SU-DHL-6 (cell line): ENCODE data around the gene EXOC6B.

ENCODE experiments used
- H2AFZ ChIP-seq: fragments of 200-600 bp; sonication (generic); 2 replicates; pipeline ENCODE4 v1.6.1; 2014; ENCODE audit warnings: low read depth, mild to moderate bottlenecking, moderate library complexity, mixed read lengths, antibody characterized with exemption, low read length; ENCODE audit not compliant: severe bottlenecking
- H3F3A ChIP-seq: fragments of 200-600 bp; shearing (Covaris generic); 2 replicates; pipeline ENCODE4 v1.6.0; 2016; ENCODE audit warnings: antibody characterized with exemption, mild to moderate bottlenecking; ENCODE audit not compliant: insufficient read depth
- H3K27ac ChIP-seq: fragments of 200-600 bp; sonication (generic); 2 replicates; pipeline ENCODE4 v1.5.1; 2016; ENCODE audit warnings: low read depth, mild to moderate bottlenecking, low read length, moderate library complexity, mixed read lengths
- H3K27me3 ChIP-seq: fragments of 200-600 bp; sonication (generic), shearing (Covaris generic); 2 replicates; pipeline ENCODE4 v1.6.0; 2014; ENCODE audit warnings: mild to moderate bottlenecking, low read length
- H3K36me3 ChIP-seq: fragments of 200-600 bp; sonication (generic); 2 replicates; pipeline ENCODE4 v1.6.1; 2014; ENCODE audit warnings: mild to moderate bottlenecking, low read length, mixed read lengths
- H3K4me2 ChIP-seq: fragments of 300-600, 200-600 bp; shearing (Covaris generic), sonication (generic); 2 replicates; pipeline ENCODE4 v1.6.0; 2014; ENCODE audit warnings: low read length, low read depth, mild to moderate bottlenecking; ENCODE audit not compliant: poor library complexity, severe bottlenecking
- H3K4me3 ChIP-seq: fragments of 200-600 bp; sonication (generic); 2 replicates; pipeline ENCODE4 v1.5.1; 2014; ENCODE audit warnings: antibody characterized with exemption, low read length, mild to moderate bottlenecking, mixed read lengths; ENCODE audit not compliant: insufficient read depth, poor library complexity, severe bottlenecking
- H3K79me2 ChIP-seq: fragments of 200-600 bp; sonication (generic); 2 replicates; pipeline ENCODE4 v1.6.1; 2014; ENCODE audit warnings: mild to moderate bottlenecking, low read length, moderate library complexity; ENCODE audit not compliant: insufficient read depth
- H3K9ac ChIP-seq: fragments of 200-600 bp; sonication (generic); 2 replicates; pipeline ENCODE4 v1.7.0; 2014; ENCODE audit warnings: mild to moderate bottlenecking, low read length
- H3K9me2 ChIP-seq: fragments of 200-600 bp; sonication (generic); replicated peaks from 2 replicates; pipeline ENCODE4 v1.6.1; 2014; ENCODE audit warnings: low read length; ENCODE audit not compliant: insufficient read depth
- H3K9me3 ChIP-seq: fragments of 200-600 bp; sonication (generic); 2 replicates; pipeline ENCODE4 v1.6.1; 2014; ENCODE audit warnings: low read length, mixed read lengths; ENCODE audit not compliant: insufficient read depth
- H4K20me1 ChIP-seq: fragments of 200-600 bp; sonication (generic); 2 replicates; pipeline ENCODE4 v1.6.1; 2014; ENCODE audit warnings: low read depth, mild to moderate bottlenecking, antibody characterized with exemption, low read length, moderate library complexity, mixed read lengths
- CTCF ChIP-seq: fragments of 200-600 bp; sonication (generic); IDR thresholded peaks from one replicate; pipeline ENCODE4 v1.5.1; 2017; ENCODE audit warnings: antibody characterized with exemption, mild to moderate bottlenecking, low read length, moderate library complexity; ENCODE audit not compliant: insufficient read depth, poor library complexity, severe bottlenecking
- EZH2phosphoT487 ChIP-seq: fragments of 200-600 bp; sonication (generic), shearing (Covaris generic); conservative IDR thresholded peaks from 2 replicates; pipeline ENCODE4 v1.6.1; 2018; ENCODE audit warnings: mild to moderate bottlenecking, antibody characterized with exemption, low read length, moderate library complexity, mixed read lengths

EXOC6B gene

DNA sequence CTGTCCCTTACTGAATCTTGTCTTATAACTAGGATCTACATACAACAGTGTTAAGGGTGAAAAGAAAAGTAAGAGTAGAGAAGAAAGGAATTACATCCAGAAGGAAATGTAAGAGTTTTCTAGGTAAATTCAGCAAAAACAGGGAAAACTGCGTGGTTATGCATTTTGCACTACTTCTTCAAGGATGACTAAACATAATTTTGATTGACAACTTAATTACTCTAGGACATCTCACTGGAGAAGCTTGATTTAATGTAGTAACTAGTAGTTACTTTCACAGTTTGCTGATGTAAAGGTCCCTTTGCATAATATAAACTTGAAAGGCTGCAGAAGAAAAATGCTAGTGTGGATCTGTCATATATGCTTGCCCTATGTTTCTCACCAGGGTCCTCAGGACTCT is 464.8 kb downstream of the EXOC6B start:
- Histone ChIP-seq H3K9ac (no peak overlapping the region), H3K27me3 (no peaks in the 10 kb centered on the region), H3F3A (no peaks in the 10 kb centered on the region), H3K9me2 (no peaks in the 10 kb centered on the region), H2AFZ (no peak overlapping the region), H3K27ac (no peak overlapping the region), H3K36me3 (no peaks in the 10 kb centered on the region), H3K4me2 (no peak overlapping the region), H3K4me3 (no peak overlapping the region), H4K20me1 (no peaks in the 10 kb centered on the region), H3K9me3 (no peaks in the 10 kb centered on the region), H3K79me2 (no peaks in the 10 kb centered on the region)
- TF ChIP-seq CTCF, result no peak
- TF ChIP-seq EZH2phosphoT487, result no peak

DNA sequence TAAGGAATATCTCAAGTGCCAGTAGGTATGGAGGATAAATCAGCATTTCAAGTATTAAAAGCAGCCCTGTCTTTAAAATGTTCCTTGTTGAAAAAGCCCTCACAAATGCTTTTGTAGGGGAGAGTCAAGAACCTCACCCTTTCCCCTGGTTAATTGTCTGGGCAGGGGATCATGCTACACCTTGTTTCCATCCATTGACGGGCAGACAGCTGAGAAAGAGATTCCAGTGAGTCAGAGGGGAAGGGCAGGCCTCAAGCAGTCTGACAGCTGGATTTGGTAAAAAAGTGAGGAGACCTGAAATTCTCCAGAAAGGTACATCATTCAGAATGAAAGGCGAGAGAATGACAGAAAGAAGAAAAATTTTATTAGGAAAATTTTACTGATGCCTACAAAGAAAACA is 475.0 kb downstream of the EXOC6B start:
- Histone ChIP-seq H3K4me2 (no peak overlapping the region), H3K79me2 (no peaks in the 10 kb centered on the region), H3K9me2 (no peaks in the 10 kb centered on the region), H3F3A (no peaks in the 10 kb centered on the region), H3K27me3 (no peaks in the 10 kb centered on the region), H3K9ac (no peak overlapping the region), H3K27ac (no peak overlapping the region), H2AFZ (no peak overlapping the region), H3K36me3 (no peaks in the 10 kb centered on the region), H4K20me1 (no peaks in the 10 kb centered on the region), H3K4me3 (no peak overlapping the region), H3K9me3 (no peaks in the 10 kb centered on the region)
- TF ChIP-seq EZH2phosphoT487, result no peak
- no peak for TF ChIP-seq CTCF

GRCh38 chr2:72349016-72349415 is 476.8 kb downstream of the EXOC6B start:
- Histone ChIP-seq H3K9me3 (no peaks in the 10 kb centered on the region), H2AFZ (no peak overlapping the region), H3K27me3 (no peaks in the 10 kb centered on the region), H3K4me2 (no peak overlapping the region), H3K9me2 (no peaks in the 10 kb centered on the region), H3K4me3 (no peak overlapping the region), H3K27ac (no peak overlapping the region), H4K20me1 (no peaks in the 10 kb centered on the region), H3K79me2 (no peaks in the 10 kb centered on the region), H3K9ac (no peak overlapping the region), H3K36me3 (no peaks in the 10 kb centered on the region), H3F3A (no peaks in the 10 kb centered on the region)
- TF ChIP-seq EZH2phosphoT487 (no peak), CTCF (no peak)

GRCh38 chr2:72347081-72347480 is 478.8 kb downstream of the EXOC6B start:
- Histone ChIP-seq H3F3A (no peaks in the 10 kb centered on the region), H3K4me2 (no peak overlapping the region), H3K27ac (no peak overlapping the region), H3K27me3 (no peaks in the 10 kb centered on the region), H2AFZ (no peak overlapping the region), H4K20me1 (no peaks in the 10 kb centered on the region), H3K9ac (no peak overlapping the region), H3K9me3 (no peaks in the 10 kb centered on the region), H3K4me3 (no peak overlapping the region), H3K79me2 (no peaks in the 10 kb centered on the region), H3K9me2 (no peaks in the 10 kb centered on the region), H3K36me3 (no peaks in the 10 kb centered on the region)
- TF ChIP-seq EZH2phosphoT487 (no peak), CTCF (no peak)
